Stimulated activated CD4-positive, alpha-beta T cell treated with anti-CD3 and anti-CD28 coated beads, Interleukin-1b, Interleukin-23, amount 100 ng/mL, for 4 hours (primary cell): Measurements from ENCODE around the gene DLGAP4.

Source experiments
- DNase-seq, 2 donors: peaks; one replicate each; pipeline ENCODE4 v3.0.0-alpha.2; 2020; ENCODE audit warnings: low read depth in 2 of 2

Gene DLGAP4

DNA sequence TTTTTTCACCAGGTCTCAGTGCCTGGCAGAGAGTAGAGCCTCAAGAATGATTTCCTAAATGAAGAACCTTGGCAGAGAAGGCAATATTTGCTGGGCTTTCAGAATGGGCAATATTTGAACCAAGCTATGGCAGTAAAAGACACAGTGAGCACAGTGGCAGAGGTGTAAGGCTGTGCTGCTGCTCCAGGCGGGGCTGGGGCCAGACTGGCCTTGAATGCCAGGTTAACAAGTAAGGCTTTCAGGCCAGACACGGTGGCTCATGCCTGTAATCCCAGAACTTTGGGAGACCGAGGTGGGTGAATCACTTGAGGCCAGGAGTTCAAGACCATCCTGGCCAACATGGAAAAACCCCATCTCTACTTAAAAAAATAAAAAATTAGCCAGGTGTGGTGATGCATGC lies 226.7 kb downstream of the DLGAP4 start:
- DNase-seq, result no peak

DNA sequence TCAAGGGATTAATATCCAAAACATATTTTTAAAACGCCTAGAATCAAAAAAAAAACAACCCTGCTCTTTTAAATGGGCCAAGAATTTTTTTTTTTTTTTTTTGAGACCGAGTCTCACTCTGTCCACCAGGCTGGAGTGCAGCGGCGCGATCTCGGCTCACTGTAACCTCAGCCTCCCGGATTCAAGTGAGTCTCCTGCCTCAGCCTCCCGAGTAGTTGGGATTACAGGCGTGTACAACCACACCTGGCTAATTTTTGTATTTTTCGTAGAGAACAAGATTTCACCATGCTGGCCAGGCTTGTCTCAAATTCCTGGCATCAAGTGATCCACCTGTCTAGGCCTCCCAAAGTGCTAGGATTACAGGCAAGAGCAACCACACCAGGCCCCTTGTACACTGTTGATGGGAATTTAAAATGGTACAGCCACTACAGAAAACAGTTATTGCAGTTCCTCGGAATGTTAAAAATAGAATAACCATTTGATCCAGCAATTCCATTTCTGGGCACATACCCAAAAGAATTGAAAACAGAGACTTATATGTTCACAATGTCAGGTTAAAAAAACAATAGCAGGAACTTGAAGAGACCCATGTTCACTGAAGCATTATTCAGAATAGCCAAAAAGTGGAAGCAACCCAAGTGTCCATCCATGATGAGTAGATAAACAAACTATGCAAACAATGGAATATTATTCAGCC lies 232.0 kb downstream of the DLGAP4 start:
- DNase-seq, result no peak

DNA sequence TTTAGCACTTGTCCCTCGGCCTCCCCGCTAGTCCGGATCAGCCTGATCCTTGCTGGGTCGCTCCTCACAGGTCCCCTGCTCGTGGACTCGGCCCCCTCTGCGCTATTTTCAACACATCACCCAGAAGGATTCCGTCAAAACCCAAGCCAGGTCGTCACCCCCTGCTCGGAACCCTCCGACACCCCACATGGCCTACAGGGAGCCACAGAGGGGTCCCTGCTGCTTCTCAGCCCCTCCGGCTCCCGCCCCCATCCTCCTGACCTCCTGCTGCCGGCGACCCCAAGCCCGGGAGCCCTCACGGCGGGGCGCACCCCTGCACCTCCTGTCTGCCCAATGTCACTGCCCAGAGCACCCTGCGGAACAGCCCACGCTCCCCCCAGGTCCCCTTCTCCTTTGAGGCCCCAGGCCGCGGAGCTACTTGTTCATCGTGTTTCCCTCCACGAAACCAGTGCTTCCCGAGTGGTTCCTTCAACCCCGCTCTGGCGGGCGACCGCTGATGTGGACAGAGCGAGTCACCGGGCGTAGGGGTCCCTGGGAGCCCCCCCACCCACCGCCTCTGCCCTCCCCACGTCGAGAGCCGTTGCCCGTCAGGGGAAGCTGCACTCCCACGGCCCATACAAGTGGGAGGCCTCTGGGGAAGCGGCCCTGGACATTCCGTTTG lies 234.5 kb downstream of the DLGAP4 start:
- DNase-seq, result no peak

DNA sequence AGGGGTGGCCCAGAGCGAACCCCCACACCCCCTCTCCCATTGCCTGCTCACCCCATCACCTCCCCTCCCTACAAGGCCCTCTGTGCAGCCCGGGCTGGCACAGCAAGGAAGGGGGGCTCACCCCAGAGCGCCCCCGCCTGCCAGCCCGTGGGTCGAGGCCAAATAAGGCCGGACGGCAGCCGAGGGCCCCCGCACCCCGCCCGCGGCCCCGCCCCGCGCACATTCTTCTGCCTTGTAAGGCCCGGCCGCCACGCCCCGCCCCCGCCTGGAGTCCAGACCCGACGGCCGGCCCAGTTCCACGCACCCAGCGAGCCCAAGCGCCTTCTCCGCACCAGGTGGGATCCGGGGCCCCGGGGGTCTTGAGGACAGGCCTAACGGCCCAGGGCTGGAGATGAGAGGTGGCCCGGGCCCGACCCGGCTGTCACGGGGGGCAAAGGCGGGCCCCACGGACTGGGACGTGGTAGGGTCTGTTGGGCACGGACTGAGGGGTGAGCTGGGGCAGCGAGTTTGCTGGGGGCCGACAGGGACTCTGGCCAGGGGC lies 235.2 kb downstream of the DLGAP4 start, which contains the start of gene MYL9:
TSS of gene MYL9 (plus strand) at position 293 of the 541 bp plus-strand sequence. CDS start 3,366 bp downstream, outside the sequence.
- DNase-seq, result no peak

DNA sequence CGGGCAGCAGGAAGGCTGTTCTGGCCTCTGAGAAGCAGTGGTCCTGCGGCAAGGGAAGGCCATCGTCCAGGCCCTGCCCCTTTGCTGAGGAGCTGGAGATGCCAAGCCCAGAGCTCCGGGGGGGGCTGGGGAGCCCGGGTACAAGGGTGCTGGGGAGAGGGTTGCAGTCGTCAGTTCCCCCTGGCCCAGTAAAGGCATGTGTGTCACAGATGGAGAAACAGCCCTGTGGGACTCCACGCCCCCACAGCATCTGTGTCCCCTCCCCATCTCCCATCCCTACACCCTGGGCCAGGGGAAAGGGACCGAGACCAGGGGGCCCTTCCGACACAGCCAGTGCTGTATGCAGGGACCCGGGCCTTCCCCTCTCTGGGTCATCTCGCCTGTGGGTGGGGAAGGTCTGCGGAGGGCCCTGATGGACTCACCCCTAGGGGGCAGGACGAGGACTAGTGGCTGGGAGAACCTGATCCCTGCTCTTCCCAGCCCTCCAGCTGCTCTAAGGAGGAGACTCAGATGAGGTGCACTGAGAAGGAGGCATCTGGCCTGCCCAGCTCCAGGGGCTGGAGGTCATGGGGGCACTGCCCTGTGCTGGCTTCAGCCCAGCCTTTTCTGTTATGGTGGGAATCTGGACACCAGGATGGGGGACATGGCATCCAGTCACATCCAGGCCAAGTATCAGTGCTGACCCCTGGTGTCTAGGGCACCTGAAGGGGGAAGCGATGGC lies 235.8 kb downstream of the DLGAP4 start:
- DNase-seq, result no peak

DNA sequence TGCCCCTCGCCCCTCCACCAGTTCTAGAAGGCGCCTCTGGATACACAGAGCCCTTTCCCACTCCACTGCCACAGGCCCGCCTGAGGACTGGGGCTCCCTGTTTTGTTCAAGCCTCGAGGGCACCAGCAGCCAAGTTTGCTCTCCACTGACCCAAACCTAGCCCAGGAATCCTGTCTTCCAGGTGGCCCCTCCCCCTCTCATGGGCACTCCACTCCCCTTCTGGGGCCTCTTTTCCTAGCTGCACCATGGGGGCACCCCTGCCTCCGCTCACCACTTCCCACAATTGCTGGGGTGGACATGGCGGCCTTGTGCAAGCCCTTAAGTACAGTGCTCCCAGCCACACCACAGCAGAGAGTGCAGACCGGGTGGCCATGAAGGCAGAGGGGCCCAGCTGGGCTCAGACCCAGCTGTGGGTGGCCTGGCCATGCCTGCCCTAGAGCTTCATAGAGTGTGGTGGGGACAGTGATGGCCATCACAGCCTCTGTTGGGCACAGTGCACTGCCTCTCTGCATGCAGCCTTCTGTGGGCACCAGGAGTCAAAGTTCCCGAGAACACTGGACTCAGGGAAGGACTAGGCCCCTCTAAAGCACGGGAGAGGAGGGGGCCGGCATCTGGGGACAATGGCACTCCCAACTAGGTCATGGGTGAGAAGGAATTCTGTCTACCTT lies 236.5 kb downstream of the DLGAP4 start:
- DNase-seq, result no peak

DNA sequence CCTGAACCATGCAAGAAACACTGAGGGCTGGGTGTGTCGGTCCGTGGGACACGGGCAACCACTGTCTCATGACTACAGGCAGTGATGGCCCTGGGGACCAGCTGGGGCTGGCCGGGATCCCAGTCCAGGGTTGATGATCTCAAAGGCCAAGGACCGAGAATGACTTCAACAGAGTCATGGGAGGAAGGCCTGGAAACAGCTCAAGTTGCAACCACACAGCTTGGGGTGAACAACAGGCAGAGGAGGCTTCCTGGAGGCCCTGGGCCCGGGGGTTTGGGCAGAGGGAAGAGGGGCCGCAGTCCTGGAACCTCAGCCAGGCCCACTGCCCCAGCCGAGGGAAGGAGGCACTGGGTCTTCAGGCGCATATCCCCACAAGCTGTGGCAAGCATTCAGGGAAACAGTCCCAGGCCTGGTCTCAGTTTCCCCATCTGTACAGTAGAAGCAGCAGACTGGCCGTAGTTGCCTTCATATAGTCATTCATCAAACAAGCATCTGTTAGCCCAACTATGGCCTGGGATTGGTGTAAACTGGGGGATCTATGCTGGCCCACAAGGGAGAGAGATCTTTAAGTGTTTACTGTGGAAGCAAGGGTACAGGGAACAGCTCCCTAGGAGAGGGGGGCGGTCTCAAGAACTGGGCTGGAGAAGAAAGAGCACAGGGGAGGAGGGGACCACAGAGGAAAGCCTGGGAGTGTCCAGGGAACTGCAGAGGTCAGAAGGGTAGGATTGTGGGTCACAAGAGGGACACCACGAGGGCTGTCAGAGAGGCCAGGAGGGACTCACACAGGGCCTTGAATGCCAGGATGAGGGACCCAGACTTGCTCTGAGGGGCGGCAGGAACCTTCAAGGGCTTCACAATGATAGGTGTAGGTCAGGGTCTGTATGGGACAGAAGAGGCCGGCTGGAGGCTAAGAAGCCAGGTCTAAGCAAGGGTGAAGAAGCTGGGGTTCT lies 237.3 kb downstream of the DLGAP4 start:
- no peak for DNase-seq

DNA sequence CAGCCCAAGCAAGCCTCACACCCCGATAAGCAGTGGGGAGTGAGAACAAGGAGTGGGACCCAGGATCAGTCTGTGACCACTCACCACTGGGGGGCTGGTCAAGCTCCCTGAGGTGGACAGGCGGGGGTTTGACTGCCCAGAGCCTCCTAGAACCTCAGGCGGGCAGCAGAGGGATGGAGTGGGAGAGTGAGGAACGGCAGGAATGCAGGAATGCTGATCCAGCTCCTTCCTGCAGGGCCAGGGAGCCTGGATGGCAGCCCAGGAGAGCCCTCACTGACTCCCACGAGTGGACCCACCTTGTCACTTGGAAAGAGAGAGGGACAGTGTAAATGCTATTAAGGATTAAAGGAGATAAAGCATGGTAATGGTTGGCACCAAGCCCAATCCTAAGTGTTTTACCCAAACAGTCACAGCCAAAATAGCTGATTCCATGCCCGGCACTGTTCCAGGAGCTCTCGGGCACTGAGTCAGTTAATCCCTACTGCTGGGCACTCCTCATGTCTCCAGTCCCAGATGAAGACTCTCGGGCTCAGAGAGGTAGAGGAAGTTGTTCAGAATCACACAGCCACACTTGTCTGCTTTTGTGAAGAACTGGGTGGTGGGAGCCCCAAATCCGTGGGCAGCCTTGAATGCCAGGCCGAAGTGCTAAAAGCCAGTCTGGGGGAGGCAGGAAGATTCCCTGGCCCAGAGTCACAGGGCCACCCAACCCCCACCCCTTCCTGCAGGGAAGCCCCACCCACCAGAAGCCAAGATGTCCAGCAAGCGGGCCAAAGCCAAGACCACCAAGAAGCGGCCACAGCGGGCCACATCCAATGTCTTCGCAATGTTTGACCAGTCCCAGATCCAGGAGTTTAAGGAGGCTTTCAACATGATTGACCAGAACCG lies 238.2 kb downstream of the DLGAP4 start:
- no peak for DNase-seq

DNA sequence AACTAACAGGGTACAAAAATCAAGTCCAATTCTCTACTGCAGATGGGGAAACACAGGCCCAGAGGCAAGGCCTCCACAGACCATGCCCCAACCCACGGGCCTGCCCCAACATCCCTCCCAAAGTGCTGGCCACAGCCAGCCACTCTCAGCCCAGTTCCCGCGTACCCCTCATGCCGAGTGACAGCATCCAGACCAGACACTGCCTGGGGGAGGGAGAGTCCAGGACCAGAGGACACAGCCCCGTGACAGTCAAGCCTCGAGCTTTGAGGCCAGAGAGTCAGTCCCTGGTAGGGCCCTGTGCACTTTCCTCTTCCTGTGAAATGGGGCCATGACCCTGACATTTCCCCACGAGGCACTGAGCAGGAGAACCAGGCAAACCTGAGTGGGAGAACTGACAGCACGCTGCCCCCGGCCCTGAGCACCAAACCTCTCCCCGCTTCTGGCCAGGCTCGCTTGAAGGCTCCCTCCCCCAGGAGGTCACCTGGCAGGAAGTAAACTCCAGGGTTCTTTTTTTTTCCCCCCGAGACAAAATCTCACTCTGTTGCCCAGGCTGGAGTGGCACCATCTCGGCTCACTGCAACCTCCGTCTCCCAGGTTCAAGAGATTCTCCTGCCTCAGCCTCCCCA lies 240.1 kb downstream of the DLGAP4 start:
- DNase-seq, result no peak

DNA sequence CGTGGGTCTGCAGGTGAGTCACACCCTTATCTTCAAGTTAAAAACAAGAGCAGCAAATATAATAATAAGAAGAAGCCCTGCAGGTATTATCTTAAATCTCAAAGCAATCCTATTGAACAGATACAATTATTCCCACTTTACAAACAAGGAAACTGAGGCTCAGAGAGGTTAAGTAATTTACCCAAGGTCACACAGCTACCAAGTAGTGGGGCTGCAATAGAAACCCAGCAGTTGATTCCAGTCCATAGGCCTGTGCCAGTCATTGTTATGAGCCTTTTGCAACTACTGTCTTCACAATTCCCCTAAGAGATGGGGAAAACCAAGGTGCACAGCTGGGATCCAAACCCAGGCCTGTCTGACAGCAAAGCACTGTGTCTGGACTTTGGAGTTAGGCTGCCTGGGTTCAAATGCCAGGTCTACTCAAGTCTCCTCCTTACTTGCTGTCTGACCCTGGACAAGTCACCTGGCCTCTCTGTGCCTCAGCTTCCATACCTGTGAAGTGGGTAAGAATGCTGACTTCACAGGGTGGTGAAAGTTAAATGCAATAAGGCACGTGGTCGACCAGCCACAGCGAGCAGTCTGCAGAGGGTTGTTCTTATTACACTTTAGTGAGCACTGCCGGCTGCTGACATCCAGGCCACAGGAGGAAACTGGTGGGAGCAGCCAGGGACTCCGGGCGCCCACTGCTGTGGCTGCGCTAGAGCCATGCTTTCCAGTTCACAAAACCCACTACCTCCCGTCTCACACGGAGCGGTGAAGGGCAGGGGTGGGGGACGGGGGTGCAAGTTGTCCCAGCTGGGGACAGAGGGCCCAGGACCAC lies 241.3 kb downstream of the DLGAP4 start:
- no peak for DNase-seq

DNA sequence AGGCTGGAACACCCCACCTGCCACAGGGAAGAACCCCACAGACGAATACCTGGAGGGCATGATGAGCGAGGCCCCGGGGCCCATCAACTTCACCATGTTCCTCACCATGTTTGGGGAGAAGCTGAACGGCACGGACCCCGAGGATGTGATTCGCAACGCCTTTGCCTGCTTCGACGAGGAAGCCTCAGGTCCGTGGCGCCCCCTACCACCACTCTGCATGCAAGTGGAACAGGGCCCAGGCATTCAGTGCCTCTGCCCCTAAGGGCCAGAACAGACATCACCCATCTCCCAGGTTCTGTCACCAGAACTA lies 241.8 kb downstream of the DLGAP4 start:
- no peak for DNase-seq

DNA sequence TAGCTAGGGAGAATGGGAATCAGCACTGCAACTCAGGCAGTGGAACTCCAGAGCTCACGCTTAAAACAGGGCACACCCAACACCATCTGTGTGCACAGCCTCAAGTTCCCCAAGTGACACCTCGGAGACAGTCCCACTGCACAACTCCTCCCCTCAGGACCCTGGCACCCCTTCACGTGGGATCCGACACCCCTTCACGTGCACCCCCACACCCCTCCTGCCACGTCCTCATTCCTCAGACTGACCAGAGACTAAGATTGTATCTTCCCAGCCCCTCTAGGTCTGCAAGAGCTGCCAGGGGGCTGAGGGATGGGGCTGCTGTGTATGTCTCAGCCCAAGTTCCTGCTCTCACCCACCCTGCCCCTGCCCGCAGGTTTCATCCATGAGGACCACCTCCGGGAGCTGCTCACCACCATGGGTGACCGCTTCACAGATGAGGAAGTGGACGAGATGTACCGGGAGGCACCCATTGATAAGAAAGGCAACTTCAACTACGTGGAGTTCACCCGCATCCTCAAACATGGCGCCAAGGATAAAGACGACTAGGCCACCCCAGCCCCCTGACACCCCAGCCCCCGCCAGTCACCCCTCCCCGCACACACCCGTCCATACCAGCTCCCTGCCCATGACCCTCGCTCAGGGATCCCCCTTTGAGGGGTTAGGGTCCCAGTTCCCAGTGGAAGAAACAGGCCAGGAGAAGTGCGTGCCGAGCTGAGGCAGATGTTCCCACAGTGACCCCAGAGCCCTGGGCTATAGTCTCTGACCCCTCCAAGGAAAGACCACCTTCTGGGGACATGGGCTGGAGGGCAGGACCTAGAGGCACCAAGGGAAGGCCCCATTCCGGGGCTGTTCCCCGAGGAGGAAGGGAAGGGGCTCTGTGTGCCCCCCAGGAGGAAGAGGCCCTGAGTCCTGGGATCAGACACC lies 242.8 kb downstream of the DLGAP4 start:
- no peak for DNase-seq

DNA sequence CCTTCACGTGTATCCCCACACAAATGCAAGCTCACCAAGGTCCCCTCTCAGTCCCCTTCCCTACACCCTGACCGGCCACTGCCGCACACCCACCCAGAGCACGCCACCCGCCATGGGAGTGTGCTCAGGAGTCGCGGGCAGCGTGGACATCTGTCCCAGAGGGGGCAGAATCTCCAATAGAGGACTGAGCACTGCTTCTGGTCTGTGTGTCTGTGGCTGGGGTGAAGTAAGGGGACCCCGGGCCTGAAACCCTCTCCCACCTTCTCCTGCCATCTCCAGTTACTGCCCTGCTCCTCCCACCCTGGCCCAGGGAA lies 243.4 kb downstream of the DLGAP4 start:
- no peak for DNase-seq

DNA sequence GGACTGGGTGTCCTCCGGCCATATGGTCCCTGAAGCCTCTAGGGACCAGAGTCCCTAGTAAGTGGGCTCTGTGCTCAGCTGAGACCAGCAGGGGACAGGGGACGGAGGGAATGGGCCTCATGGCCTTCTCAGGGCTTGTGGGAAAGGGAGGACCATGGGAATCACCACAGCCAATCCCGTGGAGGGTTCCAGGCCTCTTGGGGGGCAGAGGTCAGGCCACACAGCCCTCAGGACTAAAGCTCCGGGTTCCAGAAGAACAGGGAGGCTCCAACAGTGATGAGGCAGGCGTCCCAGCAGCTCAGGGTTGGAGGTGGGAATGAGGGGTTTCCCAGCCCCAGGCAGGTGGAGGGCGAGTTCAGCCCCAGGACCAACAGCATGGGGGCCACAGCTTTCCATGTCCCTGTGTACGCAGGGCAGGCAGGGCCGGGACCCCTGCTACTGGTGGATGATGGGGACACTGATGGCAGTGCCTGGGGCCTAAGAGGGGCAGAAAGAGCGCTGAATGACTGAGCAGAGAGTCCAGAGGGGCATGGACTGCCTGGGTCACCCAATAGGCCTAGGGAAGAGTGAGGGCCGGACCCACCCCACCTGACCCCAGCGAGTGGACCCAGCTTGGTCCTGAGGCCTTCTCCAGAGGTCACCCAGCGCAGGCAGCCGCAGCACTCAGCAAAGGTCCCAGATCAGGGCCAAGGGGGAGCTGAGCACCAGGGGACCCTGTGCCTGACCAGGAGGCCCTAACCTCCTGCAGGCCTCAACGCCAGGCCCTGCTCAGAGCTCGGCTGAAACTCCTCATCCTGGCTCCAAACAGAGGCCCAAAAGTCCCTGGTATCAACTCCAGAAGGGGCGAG lies 244.0 kb downstream of the DLGAP4 start:
- DNase-seq, result no peak

DNA sequence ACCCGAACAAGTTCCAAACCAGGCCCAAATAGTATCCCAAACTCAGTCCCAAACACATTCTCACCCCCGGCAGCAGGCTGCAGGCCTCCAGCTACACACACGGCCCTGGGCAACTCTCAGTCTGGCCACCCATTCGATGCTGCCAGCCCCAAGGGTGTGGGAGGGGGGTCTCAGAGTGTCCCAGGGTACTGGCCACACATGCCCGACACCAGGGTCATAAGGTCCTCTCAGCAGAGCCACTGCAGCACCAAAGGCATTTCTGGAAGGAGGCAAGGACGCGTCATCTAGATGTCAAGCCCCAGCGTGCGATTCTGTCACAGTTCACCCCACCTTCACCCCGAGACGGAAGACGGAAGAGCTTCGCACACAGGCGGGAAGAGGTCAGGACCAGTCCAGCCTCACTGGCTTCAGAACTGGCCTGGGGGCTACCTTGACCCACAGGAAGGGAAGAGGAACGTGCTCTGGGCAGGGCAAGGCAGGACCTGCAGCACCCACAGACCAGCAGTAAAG lies 244.7 kb downstream of the DLGAP4 start:
- no peak for DNase-seq

DNA sequence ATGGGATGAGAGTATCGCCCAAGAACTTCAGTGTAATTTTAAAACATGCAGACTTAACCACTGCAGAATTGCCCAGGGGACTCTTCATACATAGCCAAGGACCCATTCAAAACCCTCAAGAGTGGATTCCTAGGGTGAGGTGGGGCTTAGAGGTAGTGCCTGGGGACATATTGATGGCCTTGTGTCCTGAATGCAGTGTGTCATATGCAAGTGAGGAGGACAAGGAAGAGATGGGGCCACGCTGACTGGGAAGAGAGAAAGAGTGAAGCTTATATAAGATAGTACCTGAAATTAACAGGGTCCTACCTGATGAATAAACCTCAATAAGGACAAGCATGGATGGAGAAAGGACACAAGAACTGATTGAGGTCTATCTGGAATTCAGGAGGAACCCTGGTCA lies 249.1 kb downstream of the DLGAP4 start:
- no peak for DNase-seq

DNA sequence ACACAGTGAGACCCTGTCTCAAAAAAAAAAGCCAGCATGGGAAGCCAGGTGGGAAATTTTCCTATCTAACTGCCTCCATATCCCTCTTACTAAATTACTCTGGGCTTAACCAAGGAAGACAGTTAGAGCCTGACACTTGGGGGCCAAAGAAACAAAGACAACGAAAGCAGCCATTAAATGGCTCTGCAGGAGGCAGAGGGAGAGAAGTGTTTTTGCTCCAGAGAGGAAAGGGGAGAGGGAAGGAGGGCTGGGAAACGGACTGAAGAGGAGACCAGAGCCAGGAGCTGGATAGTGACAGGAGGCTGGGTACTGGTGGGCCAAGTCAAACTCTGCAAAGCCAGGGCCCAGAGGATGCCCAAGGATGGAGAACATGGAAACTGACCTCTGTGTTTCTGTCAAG lies 256.6 kb downstream of the DLGAP4 start:
- DNase-seq, result no peak
